Measurements from ENCODE around the gene PFKL. TPM values are rescaled to one million over a fixed set of nuclear protein-coding genes. Genes with fewer than 3 reads are reported as not detected.

PFKL gene
- polyA plus RNA-seq, 1 experiment: 44.3 TPM

DNA sequence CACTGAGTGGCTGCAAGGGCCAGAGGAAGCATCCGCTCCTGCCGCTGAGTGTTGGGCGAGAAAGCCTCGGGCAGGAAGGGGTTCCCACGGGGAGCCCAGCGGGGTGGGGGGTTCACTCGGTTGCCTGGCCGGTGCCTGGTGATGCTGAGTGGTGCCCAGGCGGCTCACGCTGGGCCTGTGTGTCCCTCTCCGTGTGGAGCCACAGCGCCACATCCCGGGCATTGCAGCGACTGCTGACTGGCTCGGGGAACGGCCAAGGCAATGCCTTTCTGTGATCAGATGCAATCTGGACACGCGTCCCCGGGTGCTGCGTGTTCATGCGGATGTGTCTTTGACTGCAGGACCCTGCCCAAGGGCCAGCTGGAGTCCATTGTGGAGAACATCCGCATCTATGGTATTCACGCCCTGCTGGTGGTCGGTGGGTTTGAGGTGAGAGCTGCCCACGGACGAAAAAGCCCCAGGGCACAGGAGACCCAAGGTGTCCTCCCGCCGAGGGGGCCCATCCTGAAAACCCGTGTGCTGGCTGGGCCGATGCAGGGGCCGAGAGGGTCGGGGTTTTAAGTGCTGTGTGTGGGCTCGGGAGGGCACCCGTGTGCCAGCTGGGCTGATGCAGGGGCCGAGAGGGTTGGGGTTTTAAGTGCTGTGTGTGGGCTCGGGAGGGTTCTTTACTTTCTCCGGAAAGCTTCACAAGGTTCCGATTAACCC lies 22.9 kb downstream of the PFKL start:
- Histone ChIP-seq H3K27ac (ENCODE audit: low read depth, low read length) (no peak overlapping the region), H3K4me3 (ENCODE audit: low read depth, low read length) (no peak overlapping the region), H3K9me3 (ENCODE audit: control insufficient read depth, insufficient read depth, low read length) (no peaks in the 10 kb centered on the region; the same call in 1 of the 2 replicates), H3K27me3 (ENCODE audit: control insufficient read depth, insufficient read depth, low read length) (no peaks in the 10 kb centered on the region)
- no peak for DNase-seq (ENCODE audit: low read depth, low spot score)
- ChIA-PET POLR2A (no interaction called here), CTCF (no interaction called here)
- TF ChIP-seq, protein P1, sequence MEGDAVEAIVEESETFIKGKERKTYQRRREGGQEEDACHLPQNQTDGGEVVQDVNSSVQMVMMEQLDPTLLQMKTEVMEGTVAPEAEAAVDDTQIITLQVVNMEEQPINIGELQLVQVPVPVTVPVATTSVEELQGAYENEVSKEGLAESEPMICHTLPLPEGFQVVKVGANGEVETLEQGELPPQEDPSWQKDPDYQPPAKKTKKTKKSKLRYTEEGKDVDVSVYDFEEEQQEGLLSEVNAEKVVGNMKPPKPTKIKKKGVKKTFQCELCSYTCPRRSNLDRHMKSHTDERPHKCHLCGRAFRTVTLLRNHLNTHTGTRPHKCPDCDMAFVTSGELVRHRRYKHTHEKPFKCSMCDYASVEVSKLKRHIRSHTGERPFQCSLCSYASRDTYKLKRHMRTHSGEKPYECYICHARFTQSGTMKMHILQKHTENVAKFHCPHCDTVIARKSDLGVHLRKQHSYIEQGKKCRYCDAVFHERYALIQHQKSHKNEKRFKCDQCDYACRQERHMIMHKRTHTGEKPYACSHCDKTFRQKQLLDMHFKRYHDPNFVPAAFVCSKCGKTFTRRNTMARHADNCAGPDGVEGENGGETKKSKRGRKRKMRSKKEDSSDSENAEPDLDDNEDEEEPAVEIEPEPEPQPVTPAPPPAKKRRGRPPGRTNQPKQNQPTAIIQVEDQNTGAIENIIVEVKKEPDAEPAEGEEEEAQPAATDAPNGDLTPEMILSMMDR (IDR thresholded peaks at IDR 0.05; ENCODE audit: low read depth, low read length): no peak

DNA sequence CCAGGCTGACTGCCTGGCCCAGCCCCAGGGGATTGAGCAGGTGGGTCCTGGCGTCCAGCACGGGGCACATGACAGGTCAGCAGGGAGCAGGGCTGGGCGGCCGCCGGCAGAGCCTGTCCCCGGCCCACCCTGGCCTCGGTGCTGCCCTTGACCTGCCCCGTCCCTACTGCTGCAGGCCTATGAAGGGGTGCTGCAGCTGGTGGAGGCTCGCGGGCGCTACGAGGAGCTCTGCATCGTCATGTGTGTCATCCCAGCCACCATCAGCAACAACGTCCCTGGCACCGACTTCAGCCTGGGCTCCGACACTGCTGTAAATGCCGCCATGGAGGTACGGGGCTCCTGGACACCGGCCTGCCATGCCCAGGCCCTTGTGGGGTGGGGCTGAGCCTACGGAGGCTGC lies 23.7 kb downstream of the PFKL start:
- Histone ChIP-seq H3K27ac (ENCODE audit: low read depth, low read length) (no peak overlapping the region), H3K9me3 (ENCODE audit: control insufficient read depth, insufficient read depth, low read length) (no peaks in the 10 kb centered on the region; the same call in 1 of the 2 replicates), H3K27me3 (ENCODE audit: control insufficient read depth, insufficient read depth, low read length) (no peaks in the 10 kb centered on the region), H3K4me3 (ENCODE audit: low read depth, low read length) (no peak overlapping the region)
- POLR2A ChIA-PET: no interaction called here
- TF ChIP-seq, protein P1 (IDR thresholded peaks at IDR 0.05; ENCODE audit: low read depth, low read length): no peak
- CTCF ChIA-PET: no interaction called here
- DNase-seq (ENCODE audit: low read depth, low spot score): no peak

DNA sequence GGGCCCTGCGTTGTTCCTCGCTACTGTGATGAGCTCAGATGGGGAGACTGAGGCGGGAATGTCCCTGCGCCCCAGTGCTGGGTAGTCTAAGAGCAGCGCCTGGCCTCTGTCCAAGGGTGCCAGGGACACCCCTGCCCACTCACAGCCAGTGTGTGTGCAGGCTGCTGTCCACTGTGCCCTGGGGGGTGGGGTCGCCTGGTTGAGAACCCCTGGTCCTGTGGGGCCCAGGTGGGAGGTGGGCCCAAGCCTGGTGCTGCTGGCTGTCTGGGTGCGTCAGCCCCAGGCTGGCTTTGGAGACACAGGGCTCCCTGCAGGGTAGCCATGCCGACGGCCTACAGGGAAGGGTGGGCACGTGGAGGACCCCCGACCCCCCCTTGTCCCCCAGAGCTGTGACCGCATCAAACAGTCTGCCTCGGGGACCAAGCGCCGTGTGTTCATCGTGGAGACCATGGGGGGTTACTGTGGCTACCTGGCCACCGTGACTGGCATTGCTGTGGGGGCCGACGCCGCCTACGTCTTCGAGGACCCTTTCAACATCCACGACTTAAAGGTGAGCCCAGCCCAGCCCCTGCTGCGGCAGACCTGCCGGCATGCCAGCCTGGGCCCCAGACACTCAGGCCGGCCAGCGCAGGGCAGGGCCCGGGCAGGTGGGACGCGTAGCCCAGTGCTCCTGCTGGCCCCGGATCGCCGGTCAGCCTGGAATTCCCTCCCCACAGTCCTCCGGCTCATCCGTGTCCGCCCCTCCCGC lies 24.4 kb downstream of the PFKL start:
- H3K4me3 ChIP-seq (ENCODE audit: low read depth, low read length): no peak overlapping the region
- DNase-seq (ENCODE audit: low read depth, low spot score): no peak
- CTCF ChIA-PET: no interaction called here
- TF ChIP-seq, protein P1 (IDR thresholded peaks at IDR 0.05; ENCODE audit: low read depth, low read length): no peak
- H3K9me3 ChIP-seq (ENCODE audit: control insufficient read depth, insufficient read depth, low read length): no peaks in the 10 kb centered on the region; the same call in 1 of the 2 replicates
- H3K27ac ChIP-seq (ENCODE audit: low read depth, low read length): no peak overlapping the region
- no peaks in the 10 kb centered on the region for H3K27me3 ChIP-seq (ENCODE audit: control insufficient read depth, insufficient read depth, low read length)
- POLR2A ChIA-PET: no interaction called here

DNA sequence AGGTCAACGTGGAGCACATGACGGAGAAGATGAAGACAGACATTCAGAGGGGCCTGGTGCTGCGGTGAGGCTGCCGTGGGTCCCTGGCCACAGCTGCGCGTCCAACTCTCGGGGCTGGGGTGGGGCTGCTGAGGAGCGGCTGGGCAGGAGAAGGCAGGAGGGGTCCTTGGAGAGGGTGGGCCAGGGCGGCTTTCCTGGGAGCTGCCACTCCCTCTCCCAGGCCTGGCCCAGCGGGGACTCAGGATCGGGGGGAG lies 24.9 kb downstream of the PFKL start:
- Histone ChIP-seq H3K4me3 (ENCODE audit: low read depth, low read length) (no peak overlapping the region), H3K9me3 (ENCODE audit: control insufficient read depth, insufficient read depth, low read length) (no peaks in the 10 kb centered on the region; the same call in 1 of the 2 replicates), H3K27me3 (ENCODE audit: control insufficient read depth, insufficient read depth, low read length) (no peaks in the 10 kb centered on the region), H3K27ac (ENCODE audit: low read depth, low read length) (no peak overlapping the region)
- DNase-seq (ENCODE audit: low read depth, low spot score): no peak
- TF ChIP-seq, protein P1 (IDR thresholded peaks at IDR 0.05; ENCODE audit: low read depth, low read length): no peak
- ChIA-PET CTCF (no interaction called here), POLR2A (no interaction called here)
